ENCODE measurements around the gene SLAMF7.
A peak's percentile ranks its signal among the peaks of the same experiment; 100 is the strongest.

SLAMF7 gene

GRCh38 chr1:160745551-160745950 is 6.5 kb downstream of the SLAMF7 start:
- DNase-seq (ENCODE audit: low read depth in 2 of 2) = no peak

GRCh38 chr1:160746836-160747500 is 7.9 kb downstream of the SLAMF7 start:
- no peak for DNase-seq (ENCODE audit: low read depth in 2 of 2)

- DNase-seq (ENCODE audit: low read depth in 2 of 2) = no peak
Observed at GRCh38 chr1:160747717-160748116, 8.7 kb downstream of the SLAMF7 start.

GRCh38 chr1:160748181-160748877 is 9.3 kb downstream of the SLAMF7 start:
- no peak for DNase-seq (ENCODE audit: low read depth in 2 of 2)

- DNase-seq (ENCODE audit: low read depth in 2 of 2) = no peak
Observed at GRCh38 chr1:160748878-160749269, 9.8 kb downstream of the SLAMF7 start.

GRCh38 chr1:160750608-160751007 is 11.6 kb downstream of the SLAMF7 start:
- DNase-seq (ENCODE audit: low read depth in 2 of 2) = no peak

GRCh38 chr1:160752406-160752805 is 13.4 kb downstream of the SLAMF7 start:
- no peak for DNase-seq (ENCODE audit: low read depth in 2 of 2)

- DNase-seq (ENCODE audit: low read depth in 2 of 2) = no peak
Observed at GRCh38 chr1:160752924-160753323, 13.9 kb downstream of the SLAMF7 start.

- no peak for DNase-seq (ENCODE audit: low read depth in 2 of 2)
Observed at GRCh38 chr1:160753594-160753993, 14.5 kb downstream of the SLAMF7 start.

GRCh38 chr1:160755461-160755860 is 16.4 kb downstream of the SLAMF7 start:
- no peak for DNase-seq (ENCODE audit: low read depth in 2 of 2)

GRCh38 chr1:160755911-160756848 is 17.1 kb downstream of the SLAMF7 start:
- DNase-seq (ENCODE audit: low read depth in 2 of 2) = no peak

- DNase-seq (ENCODE audit: low read depth in 2 of 2) = no peak
Observed at GRCh38 chr1:160756849-160757201, 17.8 kb downstream of the SLAMF7 start.

- DNase-seq (ENCODE audit: low read depth in 2 of 2) = no peak
Observed at GRCh38 chr1:160758521-160758920, 19.5 kb downstream of the SLAMF7 start.

GRCh38 chr1:160759740-160760139 is 20.7 kb downstream of the SLAMF7 start:
- no peak for DNase-seq (ENCODE audit: low read depth in 2 of 2)

GRCh38 chr1:160761046-160761445 is 22.0 kb downstream of the SLAMF7 start:
- DNase-seq (ENCODE audit: low read depth in 2 of 2) = no peak

- DNase-seq (ENCODE audit: low read depth in 2 of 2) = no peak
Observed at GRCh38 chr1:160761886-160762285, 22.8 kb downstream of the SLAMF7 start.

GRCh38 chr1:160763993-160764392 is 24.9 kb downstream of the SLAMF7 start:
- DNase-seq (ENCODE audit: low read depth in 2 of 2) = no peak

- DNase-seq (ENCODE audit: low read depth in 2 of 2) = no peak
Observed at GRCh38 chr1:160767395-160768294, 28.6 kb downstream of the SLAMF7 start.

- peak; percentile 62 to 67 for DNase-seq (ENCODE audit: low read depth in 2 of 2)
Observed at GRCh38 chr1:160768295-160768657, 29.2 kb downstream of the SLAMF7 start.

- no peak for DNase-seq (ENCODE audit: low read depth in 2 of 2)
Observed at GRCh38 chr1:160772331-160772730, 33.3 kb downstream of the SLAMF7 start.

GRCh38 chr1:160773093-160773492 is 34.0 kb downstream of the SLAMF7 start:
- no peak for DNase-seq (ENCODE audit: low read depth in 2 of 2)
